ENCODE data around the gene S100A13. TPM values are rescaled to one million over a fixed set of nuclear protein-coding genes. Genes with fewer than 3 reads are reported as not detected.

The S100A13 gene
- total and polyA plus RNA-seq, 2 donors (not counting 1 experiment from before 2014, with no cell fraction given) = 172 to 399 TPM

GRCh38 chr1:153648000-153648643 is 20.8 kb upstream of the S100A13 start:
- Histone ChIP-seq H3K79me2 (ENCODE audit: control insufficient read depth, insufficient read depth, low read length) (no peaks in the 10 kb centered on the region), H3K4me2 (ENCODE audit: extremely low read depth, insufficient read depth, low read length) (no peak overlapping the region), H3K4me3 (replicated peaks in 1 of 4; ENCODE audit: control extremely low read depth in 1 of 4, insufficient read depth in 1 of 4, low read depth in 3 of 4, low read length in 4 of 4) (no peak overlapping the region), H4K20me1 (ENCODE audit: control insufficient read depth, extremely low read depth, insufficient read depth, low read length) (no peaks in the 10 kb centered on the region), H3K36me3 (ENCODE audit: control insufficient read depth, insufficient read depth, low read length) (peaks cover 5% of the 10 kb centered on the region), H3K27me3 (ENCODE audit: control insufficient read depth, insufficient read depth, low read length) (no peaks in the 10 kb centered on the region), H3K4me1 (ENCODE audit: control insufficient read depth, extremely low read depth, insufficient read depth, low read length) (peaks cover 3% of the 10 kb centered on the region), H3K9me3 (ENCODE audit: control insufficient read depth, insufficient read depth, low read depth, low read length) (no peaks in the 10 kb centered on the region), H2AFZ (ENCODE audit: low read length) (no peak overlapping the region), H3K9ac (ENCODE audit: insufficient read depth, low read length) (no peak overlapping the region), H3K27ac (ENCODE audit: insufficient read depth, low read length) (no peak overlapping the region)
- DNase-seq (ENCODE audit: low read depth in 2 of 2) = no peak
- TF ChIP-seq CTCF (conservative IDR thresholded peaks at IDR 0.05 in 1 of 2, IDR thresholded peaks at IDR 0.05 in 1 of 2; ENCODE audit: low read depth in 1 of 2, low read length in 2 of 2) = no peak
- TF ChIP-seq EZH2 (IDR thresholded peaks at IDR 0.05; ENCODE audit: low read length, missing control alignments) = no peak

- TF ChIP-seq EZH2 (IDR thresholded peaks at IDR 0.05; ENCODE audit: low read length, missing control alignments) (no peak), CTCF (conservative IDR thresholded peaks at IDR 0.05 in 1 of 2, IDR thresholded peaks at IDR 0.05 in 1 of 2; ENCODE audit: low read depth in 1 of 2, low read length in 2 of 2) (no peak)
- Histone ChIP-seq H3K36me3 (ENCODE audit: control insufficient read depth, insufficient read depth, low read length) (peaks cover 5% of the 10 kb centered on the region), H3K79me2 (ENCODE audit: control insufficient read depth, insufficient read depth, low read length) (no peaks in the 10 kb centered on the region), H3K4me3 (replicated peaks in 1 of 4; ENCODE audit: control extremely low read depth in 1 of 4, insufficient read depth in 1 of 4, low read depth in 3 of 4, low read length in 4 of 4) (no peak overlapping the region), H3K4me1 (ENCODE audit: control insufficient read depth, extremely low read depth, insufficient read depth, low read length) (no peaks in the 10 kb centered on the region), H3K4me2 (ENCODE audit: extremely low read depth, insufficient read depth, low read length) (no peak overlapping the region), H2AFZ (ENCODE audit: low read length) (no peak overlapping the region), H4K20me1 (ENCODE audit: control insufficient read depth, extremely low read depth, insufficient read depth, low read length) (no peaks in the 10 kb centered on the region), H3K9me3 (ENCODE audit: control insufficient read depth, insufficient read depth, low read depth, low read length) (no peaks in the 10 kb centered on the region), H3K27ac (ENCODE audit: insufficient read depth, low read length) (no peak overlapping the region), H3K9ac (ENCODE audit: insufficient read depth, low read length) (no peak overlapping the region), H3K27me3 (ENCODE audit: control insufficient read depth, insufficient read depth, low read length) (no peaks in the 10 kb centered on the region)
- no peak for DNase-seq (ENCODE audit: low read depth in 2 of 2)
Observed at GRCh38 chr1:153647346-153647714, 20.0 kb upstream of the S100A13 start.

- TF ChIP-seq EZH2 (IDR thresholded peaks at IDR 0.05; ENCODE audit: low read length, missing control alignments) (no peak), CTCF (conservative IDR thresholded peaks at IDR 0.05 in 1 of 2, IDR thresholded peaks at IDR 0.05 in 1 of 2; ENCODE audit: low read depth in 1 of 2, low read length in 2 of 2) (no peak)
- Histone ChIP-seq H3K27ac (ENCODE audit: insufficient read depth, low read length) (no peak overlapping the region), H2AFZ (ENCODE audit: low read length) (no peak overlapping the region), H3K27me3 (ENCODE audit: control insufficient read depth, insufficient read depth, low read length) (no peaks in the 10 kb centered on the region), H3K9me3 (ENCODE audit: control insufficient read depth, insufficient read depth, low read depth, low read length) (no peaks in the 10 kb centered on the region), H3K4me3 (replicated peaks in 1 of 4; ENCODE audit: control extremely low read depth in 1 of 4, insufficient read depth in 1 of 4, low read depth in 3 of 4, low read length in 4 of 4) (no peak overlapping the region), H3K4me1 (ENCODE audit: control insufficient read depth, extremely low read depth, insufficient read depth, low read length) (no peaks in the 10 kb centered on the region), H3K4me2 (ENCODE audit: extremely low read depth, insufficient read depth, low read length) (no peak overlapping the region), H3K36me3 (ENCODE audit: control insufficient read depth, insufficient read depth, low read length) (peaks cover 8% of the 10 kb centered on the region), H4K20me1 (ENCODE audit: control insufficient read depth, extremely low read depth, insufficient read depth, low read length) (no peaks in the 10 kb centered on the region), H3K9ac (ENCODE audit: insufficient read depth, low read length) (no peak overlapping the region), H3K79me2 (ENCODE audit: control insufficient read depth, insufficient read depth, low read length) (no peaks in the 10 kb centered on the region)
- no peak for DNase-seq (ENCODE audit: low read depth in 2 of 2)
Observed at GRCh38 chr1:153646672-153647345, 19.5 kb upstream of the S100A13 start.

Measured in fibroblast of lung (primary cell).